Activated CD4-positive, alpha-beta T cell treated with anti-CD3 and anti-CD28 coated beads, Interleukin-2, amount 50 U/mL, for 1 hour (primary cell): ENCODE measurements around the gene PTPN14.
"Not testable (repeated sequence)": the region's sequence is repeated elsewhere in the genome, so short reads cannot be mapped to it uniquely, and the experiment has no call there.

Experiments
- DNase-seq: peaks from one replicate; pipeline ENCODE4 v3.0.0-alpha.2; 2020

PTPN14 gene

DNA sequence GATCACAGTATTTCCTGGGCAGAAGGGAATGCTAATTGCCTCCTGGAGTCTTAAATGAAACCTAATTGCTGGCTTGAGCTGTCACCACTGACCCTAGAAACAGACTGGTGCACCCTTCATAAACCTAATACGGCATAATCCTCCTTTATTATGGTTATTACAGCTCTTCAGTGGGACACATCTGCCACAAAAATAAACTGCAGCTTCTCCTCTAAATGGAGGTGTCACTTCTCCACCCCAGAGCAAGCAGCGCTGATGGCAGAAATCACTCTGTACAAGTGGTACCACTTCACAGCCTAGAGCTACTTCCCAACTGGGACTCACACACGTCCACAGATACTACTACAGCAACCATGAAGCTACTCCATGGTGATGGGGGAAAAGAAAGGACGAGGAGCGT is 11.1 kb downstream of the PTPN14 start:
- no peak for DNase-seq

DNA sequence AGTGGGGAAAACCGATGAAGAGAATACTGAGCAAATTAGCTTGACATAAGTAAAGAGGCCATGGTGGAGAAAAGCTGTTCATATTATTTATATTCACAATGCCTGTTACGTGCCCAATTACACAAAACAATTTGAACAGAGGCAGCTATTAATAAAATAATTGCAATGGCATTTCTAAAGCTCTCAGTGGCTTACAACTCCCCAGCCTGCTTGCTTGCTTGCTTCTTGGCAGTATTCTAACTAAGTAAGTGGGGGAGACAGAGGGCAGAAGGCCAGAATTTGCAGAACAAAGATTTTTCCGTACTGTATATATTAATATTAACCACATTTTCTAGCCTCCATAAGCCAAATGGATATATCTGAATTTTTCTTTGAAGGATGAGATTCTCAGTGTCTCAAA is 12.9 kb downstream of the PTPN14 start:
- no peak for DNase-seq

DNA sequence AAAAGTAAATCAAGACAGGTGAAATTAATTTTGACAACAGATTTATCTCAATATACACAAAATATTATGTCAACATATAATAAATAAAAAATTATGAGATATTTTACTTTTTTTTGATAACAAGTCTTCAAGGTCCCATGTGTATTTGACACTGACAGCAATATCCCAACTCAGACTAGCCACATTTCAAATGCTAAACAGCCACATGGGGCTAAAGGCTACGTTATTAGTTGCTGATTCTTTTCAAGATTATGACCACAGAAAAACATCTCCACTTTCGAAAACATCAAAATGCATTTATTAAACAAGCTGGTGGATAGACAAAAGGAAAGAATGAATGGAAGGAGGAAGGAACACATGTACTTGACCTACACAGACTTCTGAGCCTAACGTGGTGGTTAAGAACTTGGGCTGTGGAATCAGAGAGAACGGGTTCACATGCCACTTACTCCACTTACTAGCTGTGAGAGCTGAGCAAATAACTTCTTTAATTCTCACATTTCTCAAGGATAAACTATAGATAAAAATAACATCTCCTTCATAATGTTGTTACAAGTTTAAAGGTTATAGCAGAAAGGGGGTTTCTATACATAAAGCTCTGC is 13.4 kb downstream of the PTPN14 start:
- DNase-seq = no peak

DNA sequence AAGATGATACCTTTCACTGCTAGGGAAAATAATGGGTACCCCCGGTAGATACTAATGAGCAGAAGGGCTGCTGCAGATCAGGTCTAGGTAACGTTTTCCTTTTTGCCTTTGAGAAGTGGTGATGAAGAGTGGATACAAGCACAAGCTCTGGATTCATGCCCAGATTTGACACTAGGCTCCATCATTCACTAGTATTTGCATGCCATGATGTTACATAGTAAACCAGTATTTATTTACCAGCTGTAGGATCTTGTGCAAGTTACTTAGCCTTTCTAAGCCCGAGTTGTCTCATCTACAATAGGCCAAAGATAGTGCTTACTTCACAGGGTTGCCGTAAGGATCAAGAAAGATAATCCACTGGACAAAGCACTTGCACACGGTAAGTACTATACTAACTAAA is 14.2 kb downstream of the PTPN14 start:
- no peak for DNase-seq

DNA sequence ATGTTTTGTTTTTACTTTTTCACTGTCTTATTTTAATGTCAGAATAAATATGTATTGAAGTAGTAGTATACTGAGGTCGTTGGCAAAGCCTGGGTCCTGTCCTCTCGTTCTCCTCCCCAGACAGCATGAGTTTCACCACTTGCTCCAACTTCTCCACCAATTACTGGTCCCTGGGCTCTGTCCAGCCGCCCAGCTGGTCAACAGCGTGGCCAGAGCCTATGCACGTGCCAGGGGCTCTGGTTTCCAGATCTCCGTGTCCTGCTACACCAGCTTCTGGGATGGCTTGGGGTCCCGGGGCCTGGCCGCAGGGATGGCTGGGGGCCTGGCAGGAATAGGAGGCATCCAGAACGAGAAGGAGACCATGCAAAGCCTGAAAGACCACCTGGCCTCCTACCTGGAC is 19.3 kb downstream of the PTPN14 start:
- DNase-seq = no peak

DNA sequence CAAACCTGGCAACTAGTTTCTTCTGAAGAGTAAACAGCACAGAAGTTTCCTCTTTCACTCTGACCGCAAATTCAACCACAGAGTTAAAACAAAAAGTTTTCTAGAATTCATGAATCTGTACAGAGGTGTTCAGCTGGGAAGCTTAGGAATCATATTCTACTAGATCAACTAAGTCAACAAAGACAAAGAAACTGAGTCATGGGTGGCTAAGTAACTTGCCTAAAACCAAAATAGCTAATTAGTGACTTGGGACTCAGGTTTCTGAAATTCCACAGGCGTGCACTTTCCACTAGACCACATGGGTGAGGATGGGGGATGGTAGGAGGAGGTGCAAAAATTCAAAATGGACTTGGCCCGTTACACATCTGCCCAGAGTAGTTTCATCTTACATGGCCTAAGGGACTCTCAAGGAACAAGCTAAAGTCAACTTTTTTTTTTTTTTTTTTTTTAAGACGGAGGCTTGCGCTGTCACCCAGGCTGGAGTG is 25.8 kb downstream of the PTPN14 start:
- no peak for DNase-seq

DNA sequence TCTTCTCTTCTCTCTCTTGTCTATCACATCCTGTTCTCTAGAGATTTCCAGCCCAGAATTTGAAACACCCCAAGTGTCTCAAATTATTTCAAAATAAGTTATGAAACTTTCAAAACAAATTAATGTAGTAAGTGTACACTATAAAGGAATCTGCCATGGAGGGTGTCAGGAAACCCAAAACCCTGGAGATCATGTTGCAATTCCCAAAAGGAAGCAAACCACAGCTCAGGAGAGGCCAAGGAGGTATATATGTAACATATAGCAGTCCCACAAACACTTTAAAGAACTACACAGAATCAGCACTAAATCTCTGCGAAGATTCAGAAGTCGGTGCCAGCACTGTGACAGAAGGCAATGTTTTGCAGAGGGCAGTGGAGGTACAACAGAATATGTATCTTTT is 26.6 kb downstream of the PTPN14 start:
- no peak for DNase-seq

DNA sequence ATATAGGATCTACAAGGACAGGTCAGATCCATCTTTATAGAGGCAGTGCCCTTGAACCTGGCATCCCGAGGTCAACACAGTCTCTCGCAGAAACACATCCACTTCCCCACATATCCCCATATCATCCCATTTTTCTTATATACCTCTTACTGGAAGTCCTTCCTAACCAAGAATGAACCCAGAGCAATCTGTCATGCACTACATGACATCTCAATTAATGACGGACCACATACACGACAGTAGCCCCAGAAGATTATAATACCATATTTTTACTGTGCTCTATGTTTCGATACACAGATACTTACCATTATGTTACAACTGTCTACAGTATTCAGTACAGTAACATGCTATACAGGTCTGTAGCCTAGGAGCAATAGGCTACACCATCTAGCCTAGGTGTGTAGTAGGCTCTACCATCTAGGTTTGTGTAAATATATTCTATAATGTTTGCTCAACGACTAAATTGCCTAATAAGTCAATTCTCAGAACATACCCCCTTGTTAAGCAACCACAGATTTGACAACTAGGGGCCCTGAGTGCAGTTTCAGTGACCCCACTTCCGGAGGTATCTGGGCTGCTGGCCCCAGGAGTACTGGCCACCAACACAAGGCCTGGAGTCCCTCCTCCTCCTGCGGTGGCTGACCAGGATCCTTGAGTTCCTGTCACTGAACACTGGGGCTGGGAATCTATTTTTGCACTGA is 28.1 kb downstream of the PTPN14 start:
- no peak for DNase-seq

DNA sequence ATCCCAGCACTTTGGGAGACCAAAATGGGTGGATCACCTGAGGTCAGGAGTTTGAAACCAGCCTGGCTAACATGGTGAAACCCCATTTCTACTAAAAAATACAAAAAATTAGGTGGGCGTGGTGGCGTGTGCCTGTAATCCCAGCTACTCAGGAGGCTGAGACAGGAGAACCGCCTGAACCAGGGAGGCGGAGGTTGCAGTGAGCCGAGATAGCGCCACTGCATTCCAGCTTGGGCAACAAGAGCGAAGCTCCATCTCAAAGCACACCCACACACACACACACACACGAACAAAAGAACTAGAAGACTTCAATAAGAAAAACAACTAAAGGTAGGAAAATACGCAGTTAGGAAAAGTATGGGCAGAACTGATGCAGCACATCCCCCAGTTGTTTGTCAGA is 29.9 kb downstream of the PTPN14 start:
- DNase-seq = not testable (repeated sequence)

DNA sequence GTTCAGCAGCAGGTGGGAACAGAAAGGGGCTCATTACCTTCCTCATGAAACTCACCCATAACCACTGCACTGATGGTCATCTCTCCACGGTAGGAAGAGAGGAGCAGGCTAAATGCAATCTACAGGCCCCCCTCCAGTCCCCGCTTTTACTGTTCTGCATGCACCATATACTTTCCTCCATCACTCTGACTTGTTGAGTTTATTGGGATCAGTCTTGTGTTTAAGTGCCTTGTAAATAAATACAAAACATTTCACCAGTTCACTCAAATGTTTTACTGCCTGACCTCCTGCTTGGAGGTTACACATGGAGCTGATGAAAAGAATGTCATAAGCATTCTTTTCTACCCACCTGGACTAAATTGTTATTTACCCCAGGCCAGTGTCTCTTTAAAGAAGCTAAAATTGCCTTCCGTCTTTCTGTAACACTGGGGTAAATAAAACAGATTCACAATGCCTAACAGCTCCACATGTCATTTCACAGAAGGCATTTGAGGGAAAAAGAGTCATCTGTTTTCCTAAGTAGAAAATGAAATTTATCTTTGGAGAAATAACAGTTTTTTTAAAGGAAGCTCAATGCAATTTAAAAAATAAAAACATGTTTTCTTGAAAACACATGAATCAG is 30.7 kb downstream of the PTPN14 start:
- DNase-seq = no peak

DNA sequence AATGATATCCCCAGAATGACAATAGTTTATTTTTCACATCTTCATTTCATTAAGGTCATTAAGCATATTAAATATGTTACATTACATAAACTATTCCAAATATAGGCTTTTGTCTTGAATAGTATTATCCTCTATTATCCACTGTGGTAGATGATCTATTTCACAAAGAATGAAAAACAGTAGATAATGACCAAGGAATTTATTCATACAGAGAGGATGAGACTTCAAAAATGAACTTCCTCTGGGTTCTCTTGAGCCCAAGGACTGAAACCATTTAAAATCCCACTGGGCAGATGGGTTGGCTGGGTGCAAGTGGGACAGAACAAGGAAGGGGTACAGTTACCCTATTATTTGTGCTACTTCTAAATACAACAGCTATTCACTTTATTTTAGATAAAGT is 33.0 kb downstream of the PTPN14 start:
- DNase-seq = no peak

DNA sequence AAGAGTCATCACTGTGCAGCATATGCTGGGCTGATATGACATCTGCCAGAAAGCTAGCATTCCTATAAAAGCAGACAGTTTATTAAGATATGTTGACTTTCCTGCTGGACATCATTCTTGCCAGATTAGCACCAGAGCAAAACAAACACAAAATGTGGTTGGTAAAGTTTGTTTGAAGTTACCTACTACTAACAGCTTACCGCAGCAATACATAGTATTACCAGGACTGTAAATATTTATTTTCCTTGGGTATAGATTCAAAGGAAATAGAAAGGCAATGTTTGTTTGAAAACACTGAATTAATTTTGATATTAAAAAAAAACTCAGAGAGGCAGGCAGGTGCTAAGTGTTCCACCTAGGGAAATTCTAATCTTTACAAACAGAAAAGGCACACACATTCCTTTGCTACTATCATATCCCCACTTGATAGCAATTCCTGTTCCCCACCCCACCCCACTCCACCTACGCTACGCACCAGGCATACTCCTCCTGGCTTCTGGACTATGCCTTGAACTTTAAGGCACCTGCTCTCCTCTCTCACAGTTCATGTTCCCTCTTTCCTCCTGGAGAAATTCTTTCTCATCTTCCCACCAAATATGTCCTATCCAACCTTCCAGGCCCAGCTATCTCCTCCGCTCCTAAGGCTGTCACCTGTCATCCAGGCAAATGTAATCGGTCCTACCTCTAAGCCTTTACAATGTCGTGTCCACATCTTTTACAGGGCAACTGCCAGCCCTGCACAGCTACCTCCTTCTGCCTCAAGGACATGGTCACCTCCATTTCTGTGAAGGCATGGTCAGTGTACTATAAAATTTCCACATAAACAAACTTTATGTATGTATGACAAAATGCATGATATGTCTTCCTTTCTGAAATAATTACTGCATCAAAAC is 34.7 kb downstream of the PTPN14 start:
- DNase-seq = no peak

DNA sequence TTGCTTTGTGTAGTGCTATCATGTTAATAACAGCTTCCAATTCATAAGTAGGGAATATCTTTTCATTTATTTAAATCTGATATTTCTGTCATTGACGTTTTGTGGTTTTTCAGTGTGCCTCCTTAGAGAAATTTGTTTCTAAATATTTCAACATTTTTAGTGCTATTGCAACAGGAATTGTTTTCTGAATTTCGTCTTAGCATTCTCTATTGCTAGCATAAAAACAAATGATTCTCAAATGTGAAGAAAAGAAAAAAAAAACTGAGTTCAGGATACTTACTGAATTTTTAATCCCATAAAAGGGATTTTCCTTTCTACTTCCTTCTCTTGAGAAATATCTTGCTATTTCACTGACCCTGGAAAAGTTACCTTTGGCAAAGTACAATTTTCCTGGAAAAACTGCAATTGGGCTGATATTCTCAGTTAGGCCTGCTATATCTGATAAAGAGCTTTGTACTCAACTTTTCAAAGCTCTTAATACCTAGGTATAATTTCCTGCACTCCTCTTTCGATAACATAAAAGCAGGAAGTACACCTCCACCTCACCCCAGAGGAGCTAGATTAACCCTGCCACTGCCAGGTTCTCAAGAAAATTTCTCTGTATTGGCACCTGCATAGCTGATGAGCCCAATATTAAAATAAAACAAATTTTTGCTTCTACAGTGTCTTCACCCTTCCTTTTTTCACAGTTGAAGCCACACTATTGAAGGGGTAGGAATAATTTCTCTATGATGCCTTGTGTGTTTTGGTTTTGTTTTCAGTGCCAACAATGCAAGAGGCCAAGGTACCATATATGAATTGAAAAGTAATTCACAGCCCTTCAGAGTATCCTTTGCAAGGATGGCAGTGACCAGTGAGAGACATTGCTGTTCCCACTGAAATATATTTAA is 35.6 kb downstream of the PTPN14 start:
- DNase-seq = no peak

DNA sequence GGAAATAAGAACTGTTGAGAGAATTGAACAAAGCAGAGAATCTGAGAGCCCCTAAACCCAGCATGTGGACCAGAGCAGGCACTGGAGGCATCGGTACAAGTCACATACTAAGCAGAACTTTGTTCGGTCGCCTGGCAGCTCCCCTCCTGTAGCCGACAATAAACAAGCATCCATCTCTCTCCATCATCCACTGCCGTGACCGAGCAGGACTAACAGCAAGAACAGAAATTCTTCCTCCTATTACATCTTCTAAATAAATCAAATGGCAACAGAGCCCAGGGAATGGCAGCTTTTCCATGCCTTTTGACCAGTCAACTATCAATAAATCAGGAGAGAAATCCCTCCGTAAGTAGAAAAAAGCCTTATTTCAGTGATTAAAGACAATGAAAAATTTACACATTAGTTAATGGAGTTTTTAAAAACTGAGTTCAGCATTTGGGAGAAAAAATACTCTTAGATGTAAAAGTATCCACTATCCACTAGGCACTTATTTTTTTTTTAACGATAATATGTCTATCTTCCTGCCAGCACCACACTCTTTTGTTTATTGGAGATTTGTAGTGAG is 36.5 kb downstream of the PTPN14 start:
- DNase-seq = no peak

DNA sequence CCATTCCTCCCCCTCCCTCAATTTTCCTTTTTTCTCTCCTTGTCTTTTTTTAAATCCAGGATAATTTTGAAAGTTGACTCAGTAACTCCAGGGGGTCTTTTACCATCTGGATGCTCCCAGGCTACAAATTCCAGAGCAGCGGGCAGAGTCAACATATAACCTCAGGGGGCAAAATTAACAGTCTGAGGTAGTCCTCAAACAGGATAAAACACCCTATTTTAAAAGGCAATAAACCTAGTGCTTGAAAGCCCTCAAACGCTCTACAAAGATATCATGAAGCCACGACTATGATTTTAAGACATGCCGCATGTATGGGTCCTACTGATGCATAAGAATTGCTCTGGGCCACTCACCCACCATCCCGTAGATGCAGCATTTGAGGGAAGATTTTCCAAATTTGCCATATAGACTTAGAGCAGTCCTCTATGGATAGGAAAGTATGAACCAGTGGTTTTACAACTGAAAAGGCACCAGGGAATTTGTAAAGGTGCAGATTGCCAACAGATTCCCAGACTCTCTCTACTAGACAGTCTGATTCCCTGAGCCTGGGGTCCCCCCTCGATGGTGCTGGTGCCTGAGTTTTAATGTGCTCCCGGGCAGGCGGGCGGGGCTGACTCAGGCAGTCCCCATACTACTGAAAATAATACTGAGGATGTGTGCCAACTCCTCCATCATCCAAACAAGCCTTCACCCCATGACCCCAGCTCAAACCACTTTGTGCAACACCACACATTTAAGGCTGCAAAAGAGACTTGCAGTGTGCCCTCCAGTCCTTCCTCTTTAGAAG is 37.2 kb downstream of the PTPN14 start:
- no peak for DNase-seq

DNA sequence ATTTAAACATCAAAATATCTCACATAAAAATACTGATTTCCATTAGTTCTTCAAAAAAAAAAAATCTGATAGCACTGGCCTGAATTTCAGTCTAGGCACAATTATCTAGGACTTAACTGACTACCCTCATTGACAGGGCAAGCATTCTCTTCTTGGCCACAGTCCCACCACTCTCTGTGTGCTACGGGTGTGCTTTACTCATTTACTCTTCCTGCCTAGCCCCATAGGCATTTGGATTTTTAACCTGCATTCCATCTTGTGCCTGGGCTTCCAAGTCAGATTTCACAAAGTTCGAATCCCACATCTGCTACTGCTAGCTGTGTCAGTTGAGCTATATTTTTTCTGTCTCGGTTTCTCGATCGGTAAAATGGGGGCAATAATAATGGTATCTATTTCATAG is 38.0 kb downstream of the PTPN14 start:
- DNase-seq = no peak

DNA sequence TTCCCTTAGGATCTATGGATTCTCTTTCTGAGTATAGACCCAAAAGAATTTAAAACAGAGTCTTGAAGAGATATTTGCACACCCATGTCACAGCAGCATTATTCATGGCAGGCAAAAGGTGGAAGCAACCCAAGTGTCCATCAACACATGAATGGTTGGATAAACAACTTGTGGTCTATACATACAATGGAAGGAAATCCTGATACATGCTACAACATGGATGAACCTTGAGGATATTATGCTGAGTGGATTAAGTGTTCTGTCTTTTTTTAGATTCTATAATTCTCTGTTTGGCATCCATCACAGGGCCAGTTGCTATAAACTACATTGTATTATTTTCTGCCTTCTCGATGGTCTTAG is 39.8 kb downstream of the PTPN14 start:
- no peak for DNase-seq

DNA sequence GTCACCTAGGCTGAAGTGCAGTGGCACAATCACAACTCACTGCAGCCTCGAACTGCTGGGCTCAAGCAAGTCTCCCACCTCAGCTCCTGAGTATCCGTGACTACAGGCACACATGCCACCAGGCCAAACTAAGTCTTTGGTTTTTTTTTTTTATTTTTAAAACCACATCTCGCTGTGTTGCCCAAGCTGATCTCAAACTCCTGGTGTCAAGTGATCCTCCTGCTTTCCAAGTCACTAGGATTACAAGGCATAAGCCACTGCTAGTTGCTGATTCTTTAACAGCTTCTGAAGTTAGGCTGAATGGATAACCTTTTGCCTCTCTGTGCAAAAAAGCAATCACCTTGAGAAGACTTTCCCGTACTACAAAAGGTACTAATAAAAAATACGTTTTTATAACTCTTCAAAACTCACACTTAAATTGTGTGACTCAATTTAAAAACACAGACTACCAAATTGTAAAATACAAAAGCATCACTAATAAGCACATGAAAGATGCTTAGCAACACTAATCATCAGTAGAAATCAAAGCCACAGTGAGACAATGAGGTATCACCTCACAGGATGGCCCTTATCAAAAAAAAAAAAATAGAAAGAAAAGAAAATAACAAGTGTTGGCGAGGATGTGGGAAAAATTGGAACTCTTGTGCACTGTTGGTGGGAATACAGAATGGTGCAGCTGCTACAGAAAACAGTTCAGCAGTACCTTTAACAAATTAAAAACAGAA is 40.3 kb downstream of the PTPN14 start:
- no peak for DNase-seq

DNA sequence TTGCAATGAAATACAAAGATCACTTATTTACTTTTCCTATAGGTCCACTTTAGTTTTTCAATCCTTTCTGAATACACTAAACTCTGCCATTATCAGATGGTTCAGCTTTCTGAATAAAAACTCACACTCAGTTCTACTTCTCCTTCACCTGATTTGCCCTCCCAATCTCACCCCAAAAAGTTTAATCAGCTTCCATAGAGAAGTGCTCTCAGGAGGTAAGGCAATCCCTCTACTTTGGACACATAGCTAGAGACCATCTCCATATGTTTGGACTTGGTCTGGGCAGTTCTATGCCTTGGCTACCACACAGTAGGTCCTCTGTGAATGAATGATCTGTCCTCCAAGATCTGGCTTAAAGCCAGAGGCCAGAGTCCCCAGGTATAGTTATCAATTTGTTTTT is 40.9 kb downstream of the PTPN14 start:
- DNase-seq = no peak

DNA sequence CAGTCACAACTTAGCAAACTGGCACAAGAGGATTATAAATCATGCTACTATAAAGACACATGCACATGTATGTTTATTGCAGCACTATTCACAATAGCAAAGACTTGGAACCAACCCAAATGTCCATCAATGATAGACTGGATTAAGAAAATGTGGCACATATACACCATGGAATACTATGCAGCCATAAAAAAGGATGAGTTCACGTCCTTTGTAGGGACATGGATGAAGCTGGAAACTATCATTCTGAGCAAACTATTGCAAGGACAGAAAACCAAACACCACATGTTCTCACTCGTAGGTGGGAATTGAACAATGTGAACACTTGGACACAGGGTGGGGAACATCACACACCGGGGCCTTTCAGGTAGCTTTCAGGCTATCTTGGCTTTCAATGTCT is 41.8 kb downstream of the PTPN14 start:
- DNase-seq = not testable (repeated sequence)
